HL-60/S4 (cell line): ENCODE results near the gene CD200R1L.
"Not testable (repeated sequence)": the region's sequence is repeated elsewhere in the genome, so short reads cannot be mapped to it uniquely, and the experiment has no call there.

ENCODE experiments used
- in situ Hi-C: fragments of 300-500 bp; cut with MboI; formaldehyde crosslinking; loops from 2 replicates; pipeline ENCODE4 v1.14.3; 2022; ENCODE audit warnings: low sequenced_read_pairs

The CD200R1L gene

GRCh38 chr3:112846764-112847163 lies at the start of gene CD200R1L:
Gene CD200R1L (minus strand): TSS chr3:112846864. CDS start chr3:112829367, 17,497 bp downstream.
- in situ Hi-C loops, result no loop called here

- in situ Hi-C loops, result no loop called here
Measured at GRCh38 chr3:112894258-112894657, 47.6 kb upstream of the CD200R1L start.

DNA sequence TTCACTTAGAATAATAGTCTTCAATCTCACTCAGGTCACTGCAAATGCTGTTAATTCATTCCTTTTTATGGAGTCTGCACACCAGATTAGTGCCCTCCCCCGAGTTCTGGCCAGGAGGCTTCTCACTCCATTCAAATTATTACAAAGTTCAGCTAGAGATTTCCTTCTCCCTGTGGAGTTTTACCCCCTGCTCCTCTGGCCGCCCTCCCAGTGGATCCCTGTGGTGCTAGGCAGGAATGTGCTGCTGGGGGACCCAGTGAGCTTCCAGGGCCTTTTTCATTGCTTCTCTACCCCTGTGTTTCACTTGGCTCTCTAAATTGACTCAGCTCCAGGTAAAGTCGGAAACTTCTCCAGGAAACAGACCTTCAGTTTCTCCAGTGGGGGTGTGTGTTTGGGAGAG lies 42.7 kb upstream of the CD200R1L start:
- in situ Hi-C loops, result no loop called here

DNA sequence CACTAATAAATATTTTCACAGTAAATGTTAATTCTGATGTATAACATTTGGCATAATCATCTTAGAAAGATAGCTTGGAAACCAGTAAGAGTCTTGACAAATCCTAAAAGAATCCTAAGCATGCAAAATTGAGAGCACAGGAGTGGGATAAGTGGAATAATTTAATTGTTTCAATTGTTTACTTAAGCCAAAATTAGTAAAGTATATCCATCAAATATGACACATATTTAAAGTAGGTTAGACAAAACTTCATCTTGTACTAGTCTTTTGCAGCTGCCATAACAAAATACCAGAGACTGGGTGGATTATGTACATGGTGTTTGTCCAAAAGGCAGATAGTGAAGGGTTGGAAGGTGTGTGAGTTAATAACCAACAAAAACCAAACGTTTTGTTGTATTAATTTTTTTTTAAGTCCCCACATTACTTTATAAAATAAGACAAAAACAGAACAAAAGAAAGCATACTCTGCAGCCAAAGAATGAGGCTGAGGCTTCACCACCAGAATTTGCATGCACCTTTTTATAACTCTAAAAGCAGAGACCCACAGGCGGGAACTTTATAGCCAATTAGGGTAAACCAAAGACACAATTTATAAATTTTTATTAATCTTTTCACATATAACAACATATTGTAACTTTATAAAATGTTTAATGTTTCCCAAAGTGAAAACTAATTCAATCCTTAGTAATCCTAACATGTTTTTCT lies 41.9 kb upstream of the CD200R1L start:
- in situ Hi-C loops, result no loop called here

GRCh38 chr3:112884678-112885290 lies 38.1 kb upstream of the CD200R1L start:
- in situ Hi-C loops, result no loop called here

GRCh38 chr3:112881891-112882290 lies 35.2 kb upstream of the CD200R1L start:
- in situ Hi-C loops, result no loop called here

- in situ Hi-C loops, result no loop called here
Measured at GRCh38 chr3:112875561-112875960, 28.9 kb upstream of the CD200R1L start.

- in situ Hi-C loops, result no loop called here
Measured at GRCh38 chr3:112874725-112875124, 28.1 kb upstream of the CD200R1L start.

- in situ Hi-C loops, result no loop called here
Measured at GRCh38 chr3:112873632-112874031, 27.0 kb upstream of the CD200R1L start.

DNA sequence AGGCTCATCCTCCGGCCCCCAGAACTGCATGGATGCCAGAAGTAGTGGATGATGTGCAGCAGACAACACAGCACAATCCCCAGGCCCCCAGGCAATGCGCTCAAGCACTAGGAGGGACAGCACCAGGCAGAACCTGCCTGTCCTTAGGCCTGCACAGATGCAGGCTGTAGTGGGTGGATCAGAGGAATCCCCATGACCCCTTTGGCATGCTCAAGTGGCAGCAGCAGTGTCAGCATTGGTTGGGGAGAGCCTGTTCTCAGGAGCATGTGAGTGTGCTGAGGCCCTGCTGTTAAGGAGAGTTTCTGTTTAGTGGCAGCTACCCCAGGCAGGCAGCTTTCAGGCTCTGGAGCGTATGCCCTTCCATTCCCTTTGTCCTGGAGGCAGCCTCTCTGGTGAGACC lies 25.1 kb upstream of the CD200R1L start:
- in situ Hi-C loops, result no loop called here

DNA sequence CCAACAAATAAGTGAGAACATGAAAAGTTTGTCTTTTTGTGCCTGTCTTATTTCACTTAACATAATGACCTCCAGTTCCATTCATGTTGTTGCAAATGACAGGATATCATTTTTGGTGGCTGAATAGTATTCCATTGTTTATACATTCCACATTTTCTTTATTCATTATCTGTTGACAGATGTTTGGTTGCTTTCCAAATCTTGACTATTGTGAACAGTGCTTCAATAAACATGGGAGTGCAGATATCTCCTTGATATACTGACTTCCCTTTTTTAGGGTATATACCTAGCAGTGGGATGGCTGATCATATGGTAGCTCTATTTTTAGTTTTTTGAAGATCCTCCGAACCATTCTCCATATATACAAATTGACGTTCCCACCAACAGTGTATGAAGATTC lies 19.1 kb upstream of the CD200R1L start:
- in situ Hi-C loops, result no loop called here

- in situ Hi-C loops, result no loop called here
Measured at GRCh38 chr3:112860898-112861297, 14.2 kb upstream of the CD200R1L start.

DNA sequence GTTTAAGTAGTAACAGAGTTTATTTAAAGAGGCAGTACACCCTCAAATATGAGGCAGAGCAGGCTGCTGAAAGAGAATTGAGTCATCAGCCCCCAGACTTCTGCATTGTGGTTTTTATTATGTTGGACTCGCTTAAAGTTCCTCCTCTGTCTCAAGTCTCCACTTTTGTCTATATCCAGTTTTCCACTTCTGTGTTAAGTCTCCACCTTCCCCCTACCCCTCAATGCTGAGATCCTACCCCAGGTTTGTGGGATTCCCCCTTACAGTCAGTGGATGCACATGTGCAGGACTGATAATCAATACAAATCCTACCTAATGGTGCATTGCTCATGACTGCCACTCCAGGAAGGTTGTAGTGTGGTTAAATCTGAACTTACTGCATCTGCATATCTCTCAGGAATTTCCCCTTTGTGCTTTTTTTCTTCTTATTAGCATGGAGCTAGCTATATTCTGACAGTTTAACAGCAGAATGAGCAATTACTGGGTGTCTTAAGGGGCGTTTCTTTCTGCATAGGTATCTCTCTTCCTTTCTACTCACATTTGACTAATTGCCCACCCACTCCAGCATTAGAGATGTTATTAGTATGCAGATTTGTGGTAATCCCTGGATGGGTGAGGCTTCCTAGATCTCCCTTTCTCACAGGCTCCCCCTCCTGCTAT lies 11.9 kb upstream of the CD200R1L start:
- in situ Hi-C loops, result no loop called here

DNA sequence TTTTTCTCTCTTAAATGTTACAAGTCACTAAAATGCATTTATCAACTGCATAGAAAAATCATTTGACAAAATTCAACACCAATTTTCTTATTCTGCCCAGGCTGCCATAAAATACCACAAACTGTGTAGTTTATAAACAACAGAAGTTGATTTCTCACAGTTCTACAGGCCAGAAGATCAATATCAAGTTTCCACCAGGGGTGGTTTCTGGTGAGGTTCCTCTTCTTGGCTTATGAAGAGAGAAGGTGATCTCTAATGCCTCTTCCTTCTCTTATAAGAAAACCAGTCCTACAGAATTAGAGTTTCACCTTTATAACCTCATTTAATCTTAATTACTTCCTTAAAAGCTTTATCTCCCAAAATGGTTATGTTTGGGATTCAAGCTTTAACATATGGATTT lies 10.9 kb upstream of the CD200R1L start:
- in situ Hi-C loops, result no loop called here

DNA sequence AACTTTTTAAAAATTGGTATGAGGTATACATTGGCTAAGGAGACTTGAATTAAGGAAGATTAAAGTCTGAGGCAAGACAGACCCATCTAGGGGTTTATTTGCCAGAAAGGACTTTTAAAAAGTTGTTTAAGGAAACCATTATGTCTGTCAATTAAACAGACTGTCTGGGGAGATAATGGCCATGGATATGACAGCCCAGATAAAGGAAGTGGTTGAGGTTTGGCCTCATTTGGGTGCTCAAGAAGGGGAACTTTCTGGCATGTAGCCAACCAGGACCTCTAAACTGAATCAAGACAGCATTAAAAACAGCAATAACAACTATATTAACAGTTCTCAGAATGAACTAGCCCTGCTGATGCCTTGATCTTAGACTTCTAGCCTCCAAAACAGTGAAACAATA lies 9.9 kb upstream of the CD200R1L start:
- in situ Hi-C loops, result no loop called here

DNA sequence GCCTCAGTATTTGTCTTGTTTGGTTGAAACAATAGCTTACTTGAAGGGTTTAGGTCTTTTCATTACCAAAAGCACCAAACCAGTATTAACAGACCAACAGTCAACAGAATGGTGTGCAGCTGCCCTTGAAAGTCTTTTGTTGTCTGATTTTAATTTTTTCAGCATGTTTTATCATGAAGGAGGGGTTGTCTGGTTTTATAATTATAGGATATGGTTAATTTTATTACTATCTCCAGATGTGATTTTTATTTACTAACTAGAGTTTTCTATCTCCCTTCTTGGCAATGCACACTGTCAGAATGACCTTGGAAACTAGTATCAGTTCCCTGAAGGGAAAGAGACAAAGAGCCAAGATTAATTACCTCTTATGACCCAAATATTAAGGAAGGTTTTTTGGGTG lies 9.2 kb upstream of the CD200R1L start:
- in situ Hi-C loops, result no loop called here

GRCh38 chr3:112855074-112855473 lies 8.4 kb upstream of the CD200R1L start:
- in situ Hi-C loops, result not testable (repeated sequence)

DNA sequence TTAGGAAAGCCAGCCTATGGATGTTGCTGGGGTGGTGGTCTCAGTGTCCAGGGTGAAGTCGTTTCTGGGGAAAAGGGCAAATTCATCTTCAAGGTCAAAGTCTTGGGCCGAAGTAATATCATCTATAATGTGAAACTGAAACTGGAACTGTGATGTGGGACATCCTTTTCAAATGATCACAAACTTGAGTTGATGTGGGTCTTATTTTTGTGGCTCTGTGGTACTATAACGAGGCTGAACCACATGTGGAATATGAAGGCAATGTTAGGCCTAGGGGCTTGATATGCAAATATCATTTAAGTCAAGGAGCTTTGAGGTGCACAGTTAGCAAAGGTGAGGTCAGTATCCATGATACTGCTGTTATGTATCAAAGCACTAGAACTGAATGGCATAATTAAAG lies 1.5 kb upstream of the CD200R1L start:
- in situ Hi-C loops, result no loop called here

GRCh38 chr3:112847692-112848091 lies 1.0 kb upstream of the CD200R1L start:
- in situ Hi-C loops, result no loop called here

DNA sequence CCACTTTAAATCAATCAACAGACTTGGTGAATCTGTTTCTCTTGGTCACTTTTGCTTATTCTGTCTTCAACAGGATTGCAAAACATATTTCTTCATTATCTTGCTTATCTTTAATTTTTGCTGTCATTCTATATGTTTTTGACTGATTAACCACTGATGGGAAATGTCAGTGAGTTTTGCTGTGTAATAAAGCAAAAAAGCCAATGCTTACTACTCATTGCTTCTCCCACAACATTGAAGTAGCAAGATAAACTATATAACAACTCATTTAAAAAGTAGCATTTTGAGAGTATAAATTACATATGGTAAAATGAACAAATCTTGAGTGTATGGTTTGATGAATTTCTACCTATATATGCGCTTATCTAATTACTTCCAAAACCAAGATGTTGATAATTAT lies 892 bp downstream of the CD200R1L start:
- in situ Hi-C loops, result no loop called here

DNA sequence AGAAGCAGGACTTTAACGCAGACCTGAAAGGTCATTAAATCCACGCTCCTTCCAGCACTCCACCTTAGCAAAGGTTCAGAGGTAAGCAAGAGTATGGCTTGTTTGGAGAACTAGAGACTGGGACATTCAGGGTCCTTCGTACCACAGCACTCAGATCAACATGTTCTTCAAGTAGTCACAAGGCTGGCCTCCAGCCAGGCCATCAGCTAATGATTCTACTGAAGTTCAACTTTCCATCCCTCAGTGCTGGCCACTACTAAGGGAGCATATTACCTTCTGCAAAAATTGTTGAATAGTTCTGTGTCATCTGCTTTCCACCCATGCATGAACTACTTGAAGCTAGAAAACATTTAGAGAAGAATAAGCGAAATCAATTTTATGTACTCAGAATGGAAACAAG lies 17.6 kb downstream of the CD200R1L start:
- in situ Hi-C loops, result no loop called here
